GM21526 (cell line): ENCODE measurements around the gene OVCA2.

Source experiments
- ATAC-seq: cut with Tn5 transposase; IDR thresholded peaks from one replicate; pipeline ENCODE4 v1.9.1; 2021; ENCODE audit warnings: moderate library complexity; ENCODE audit not compliant: unreplicated experiment, low FRiP score

OVCA2 gene

GRCh38 chr17:2062571-2063183, 20.9 kb downstream of the OVCA2 start:
- ATAC-seq = no peak

GRCh38 chr17:2063261-2064146, 21.7 kb downstream of the OVCA2 start:
- no peak for ATAC-seq

- ATAC-seq = no peak
Observed at GRCh38 chr17:2064147-2064489, 22.3 kb downstream of the OVCA2 start.

- no peak for ATAC-seq
Observed at GRCh38 chr17:2064520-2064971, 22.7 kb downstream of the OVCA2 start.

DNA sequence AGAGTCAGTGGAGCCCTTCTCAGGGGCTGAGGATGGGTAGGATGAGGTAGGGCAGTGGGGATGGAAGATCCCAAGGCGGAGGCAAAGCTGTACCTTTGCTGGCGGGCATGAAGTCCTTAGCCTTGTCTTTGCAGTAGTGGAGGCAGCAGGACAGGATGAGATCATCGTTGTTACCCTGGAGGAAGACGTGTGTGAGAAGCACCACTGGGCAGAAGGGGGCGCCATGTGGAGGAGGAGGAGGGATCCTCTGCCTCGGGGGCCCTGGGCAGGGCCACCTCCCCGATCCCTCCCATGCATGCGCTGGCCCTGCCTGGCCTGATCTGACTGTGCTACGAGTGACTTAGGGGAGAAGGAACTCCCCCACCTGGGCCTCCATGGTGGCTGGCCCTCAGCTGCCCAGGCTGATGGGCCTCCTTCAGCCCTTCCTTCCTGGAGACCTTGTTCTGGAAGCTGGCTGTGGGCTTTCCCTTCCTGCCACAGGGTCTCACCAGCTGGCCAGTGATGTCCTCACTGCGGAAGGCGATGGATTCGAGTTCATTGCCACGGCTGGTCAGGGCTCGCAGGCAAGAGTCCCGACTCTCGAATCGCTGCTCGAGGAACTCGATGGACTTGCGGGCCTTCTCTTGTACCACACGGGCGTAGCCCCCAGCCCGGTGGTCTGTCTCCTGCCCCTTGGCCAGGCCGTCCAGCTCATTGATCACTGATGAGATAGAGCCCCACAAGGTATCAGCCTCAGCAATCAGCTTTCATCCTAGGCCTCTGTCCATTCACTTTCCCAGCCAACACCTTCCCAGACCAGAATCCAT, 23.4 kb downstream of the OVCA2 start:
- ATAC-seq = no peak

DNA sequence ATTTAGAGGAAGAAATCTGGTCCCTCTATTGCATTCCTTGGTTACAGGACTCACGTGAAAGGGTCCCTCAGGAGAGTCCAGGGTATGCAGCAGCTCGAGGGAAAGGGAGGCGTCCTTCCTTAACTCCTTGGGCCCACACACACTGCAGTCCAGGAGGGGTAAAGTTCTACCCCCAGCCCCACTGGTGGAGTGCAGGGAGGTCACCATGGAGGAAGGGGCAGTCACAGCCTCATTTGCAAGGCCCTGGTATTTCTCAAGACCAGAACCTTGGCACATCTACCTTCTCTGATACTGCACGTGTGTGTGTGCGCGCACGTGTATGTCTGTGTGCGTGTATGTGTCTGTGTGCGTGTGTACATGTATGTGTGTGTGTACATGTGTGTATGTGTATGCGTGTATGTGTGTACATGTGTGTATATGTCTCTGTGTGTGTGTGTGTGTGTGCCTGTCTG, 24.2 kb downstream of the OVCA2 start:
- ATAC-seq = no peak

DNA sequence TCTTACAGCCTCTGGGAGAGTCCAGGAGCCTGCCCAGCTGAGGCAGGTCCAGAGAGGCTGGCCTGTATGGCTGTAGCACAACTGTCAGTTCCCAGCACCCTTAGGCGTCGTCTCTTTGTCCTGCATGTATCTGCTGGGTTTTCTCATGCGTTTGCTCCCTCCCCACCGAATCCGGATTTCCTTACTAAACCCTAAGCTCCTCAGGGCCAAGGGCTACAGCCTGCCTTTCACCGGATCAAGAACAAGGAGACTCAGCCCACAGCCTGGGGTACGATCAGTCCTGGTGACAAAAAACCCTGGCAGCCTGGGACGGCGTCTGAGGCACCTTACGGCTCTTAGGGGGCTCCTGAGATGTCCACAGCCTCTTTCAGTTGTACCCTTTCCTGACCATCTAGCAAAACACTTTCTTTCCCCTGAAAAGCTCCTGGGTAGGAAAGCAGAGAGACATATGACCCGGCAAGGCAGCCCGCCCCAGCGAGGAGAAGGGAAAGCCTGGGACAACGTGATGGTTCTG, 25.3 kb downstream of the OVCA2 start:
- ATAC-seq = no peak

GRCh38 chr17:2067608-2068024, 25.8 kb downstream of the OVCA2 start:
- no peak for ATAC-seq

DNA sequence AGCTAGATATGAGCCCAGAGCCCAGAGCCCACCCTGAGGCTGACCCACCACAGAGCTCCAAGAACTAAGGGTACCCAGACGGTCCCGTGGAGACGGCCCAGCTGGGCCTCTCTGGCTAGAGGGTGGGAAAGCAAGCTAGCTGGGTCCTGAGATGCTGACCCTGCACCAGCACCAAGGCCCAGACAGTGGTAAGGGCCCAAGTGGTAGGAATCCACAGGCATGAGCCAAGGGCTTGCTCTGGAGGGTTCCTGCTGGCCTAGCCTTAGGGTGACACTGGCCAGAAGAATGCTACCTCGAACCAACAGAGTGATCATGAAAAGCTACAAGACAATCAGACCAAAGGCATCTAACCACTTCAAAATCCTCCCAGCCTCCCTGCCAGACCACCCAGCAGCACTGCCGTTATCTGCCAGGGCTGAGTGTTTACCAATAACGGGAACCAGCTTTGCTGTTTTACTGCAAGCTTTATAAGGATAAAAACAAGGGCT, 26.3 kb downstream of the OVCA2 start:
- no peak for ATAC-seq

GRCh38 chr17:2068519-2069051, 26.8 kb downstream of the OVCA2 start:
- no peak for ATAC-seq

- ATAC-seq = peak; percentile 56
Observed at GRCh38 chr17:2070241-2071023, 28.6 kb downstream of the OVCA2 start.

DNA sequence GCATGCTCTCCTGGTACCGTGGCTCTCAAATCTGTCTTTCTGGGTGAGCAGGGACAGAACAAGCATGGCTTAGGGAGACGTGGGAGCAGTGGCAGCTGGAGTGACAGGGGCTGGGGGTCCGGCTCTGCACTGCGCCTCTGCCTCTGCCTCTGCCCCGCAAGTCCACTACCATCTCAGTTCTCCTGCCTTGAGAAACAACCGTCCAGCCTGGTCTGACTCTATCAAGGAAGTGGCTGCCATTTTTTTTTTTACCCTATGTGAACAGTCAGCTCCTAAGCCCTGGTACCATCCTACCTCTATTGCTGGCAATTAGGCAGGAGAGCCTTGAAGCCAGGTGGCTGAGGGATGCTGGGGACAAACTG, 29.2 kb downstream of the OVCA2 start:
- no peak for ATAC-seq

- no peak for ATAC-seq
Observed at GRCh38 chr17:2071455-2072281, 29.8 kb downstream of the OVCA2 start.

DNA sequence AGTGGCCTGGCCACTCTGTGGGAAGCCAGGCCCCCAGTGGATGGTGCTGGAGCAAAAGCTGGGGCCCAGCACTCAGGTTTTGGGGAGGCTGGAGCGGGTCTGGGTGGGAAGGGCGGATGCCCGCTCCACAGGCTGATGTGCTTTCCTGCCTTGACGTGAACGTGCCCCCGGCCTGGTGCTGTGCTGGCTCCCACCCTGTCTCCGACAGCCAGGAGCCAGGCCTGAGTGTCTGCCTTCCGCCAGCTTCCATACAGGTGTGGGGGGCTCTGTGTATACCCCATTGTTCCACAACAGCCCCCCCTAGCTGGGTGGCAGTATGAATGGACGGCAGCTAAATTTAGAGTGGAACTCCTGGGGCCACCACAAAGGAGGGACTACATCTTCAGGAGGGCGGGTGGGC, 33.1 kb downstream of the OVCA2 start:
- ATAC-seq = no peak

GRCh38 chr17:2075336-2076086, 33.7 kb downstream of the OVCA2 start:
- no peak for ATAC-seq

DNA sequence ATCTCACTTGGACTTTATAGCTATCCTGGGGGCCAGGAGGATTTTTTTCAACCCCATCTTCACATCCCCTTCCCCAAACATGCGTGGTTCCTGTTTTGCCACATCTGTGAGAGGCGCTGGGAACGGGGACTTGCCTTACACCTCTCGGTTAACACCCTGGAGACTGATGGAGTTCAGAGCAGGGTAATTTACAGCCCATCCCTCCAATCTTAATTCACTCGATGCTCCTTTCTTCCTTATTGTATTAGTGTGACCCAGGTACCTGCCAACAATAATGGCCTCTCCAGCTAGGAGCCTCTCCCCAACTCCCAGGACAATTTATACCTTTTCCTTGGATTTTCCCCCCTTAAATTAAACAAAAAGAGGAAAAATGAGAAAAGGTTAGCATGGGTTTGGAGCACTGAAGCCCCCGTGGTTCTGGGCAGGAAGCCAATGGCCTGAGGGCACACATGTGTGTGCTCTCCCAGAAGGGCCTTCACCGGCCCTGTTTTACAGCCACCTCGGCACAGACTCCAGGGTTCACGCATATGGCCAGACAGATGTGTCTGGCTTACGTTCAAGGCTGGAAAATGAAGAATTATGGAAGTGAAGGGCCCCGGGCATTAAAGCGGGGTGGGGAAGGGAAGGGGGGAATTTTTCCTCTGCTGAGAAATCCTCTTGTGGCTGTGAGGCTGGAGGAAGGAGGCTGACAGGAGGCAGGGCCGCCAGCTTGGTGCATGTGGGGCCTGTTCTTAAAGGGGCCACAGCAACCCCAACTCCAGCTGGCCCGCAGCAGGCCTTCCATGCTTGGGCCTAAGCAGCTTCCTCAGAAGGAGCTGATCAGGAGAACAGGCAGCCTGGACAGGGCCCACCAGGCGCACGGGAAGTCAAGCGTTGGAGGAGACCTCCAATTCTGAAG, 34.5 kb downstream of the OVCA2 start:
- no peak for ATAC-seq

GRCh38 chr17:2077040-2077439, 35.2 kb downstream of the OVCA2 start:
- ATAC-seq = no peak
